Ectodermal cell (in vitro differentiated cells): ENCODE data around the gene ZDHHC19.
"Not testable (repeated sequence)": the region's sequence is repeated elsewhere in the genome, so short reads cannot be mapped to it uniquely, and the experiment has no call there.

Experiments
- H3K27ac ChIP-seq: 2 replicates; pipeline ENCODE4 v1.7.0; 2013; ENCODE audit warnings: mild to moderate bottlenecking, low read depth, low read length; ENCODE audit not compliant: insufficient read depth, poor library complexity, severe bottlenecking
- H3K27me3 ChIP-seq: 2 replicates; pipeline ENCODE4 v1.7.0; 2013; ENCODE audit warnings: mild to moderate bottlenecking, low read length; ENCODE audit not compliant: insufficient read depth, control insufficient read depth, poor library complexity, severe bottlenecking
- H3K36me3 ChIP-seq: one replicate; pipeline ENCODE4 v1.7.0; 2013; ENCODE audit warnings: low read length; ENCODE audit not compliant: control insufficient read depth, insufficient read depth
- H3K4me1 ChIP-seq: one replicate; pipeline ENCODE4 v1.7.0; 2013; ENCODE audit warnings: low read length; ENCODE audit not compliant: control insufficient read depth, insufficient read depth
- H3K4me3 ChIP-seq: 2 replicates; pipeline ENCODE4 v1.7.0; 2013; ENCODE audit warnings: low read depth, low read length, control low read depth; ENCODE audit not compliant: insufficient read depth
- H3K9me3 ChIP-seq: 2 replicates; pipeline ENCODE4 v1.7.0; 2013; ENCODE audit warnings: mild to moderate bottlenecking, low read length, moderate library complexity; ENCODE audit not compliant: control insufficient read depth
- WGBS, 2 experiments: methylation state at CpG; one replicate each; pipeline ENCODE4 v1.1.7; 2013; ENCODE audit warnings: missing lambda C conversion rate in 2 of 2; 5-methylcytosine and 5-hydroxymethylcytosine counted together

ZDHHC19 gene

GRCh38 chr3:196177967-196178366, 33.2 kb downstream of the ZDHHC19 start:
- no peaks in the 10 kb centered on the region for H3K9me3 ChIP-seq
- no peak overlapping the region for H3K27ac ChIP-seq
- WGBS, 2 experiments = 88 to 89% methylated on average over 4 of the region's 4 CpGs
- no peak overlapping the region for H3K4me3 ChIP-seq
- no peaks in the 10 kb centered on the region for H3K36me3 ChIP-seq
- peaks cover 7% of the 10 kb centered on the region for H3K4me1 ChIP-seq
- no peaks in the 10 kb centered on the region for H3K27me3 ChIP-seq

GRCh38 chr3:196177567-196177966, 33.6 kb downstream of the ZDHHC19 start:
- H3K36me3 ChIP-seq = no peaks in the 10 kb centered on the region
- peaks cover 7% of the 10 kb centered on the region for H3K4me1 ChIP-seq
- 82 to 83% methylated on average over 15 to 16 of the region's 16 CpGs for WGBS, 2 experiments
- H3K27ac ChIP-seq = no peak overlapping the region
- no peak overlapping the region for H3K4me3 ChIP-seq
- no peaks in the 10 kb centered on the region for H3K9me3 ChIP-seq
- H3K27me3 ChIP-seq = no peaks in the 10 kb centered on the region

GRCh38 chr3:196175722-196176121, 35.5 kb downstream of the ZDHHC19 start:
- H3K9me3 ChIP-seq = no peaks in the 10 kb centered on the region
- H3K36me3 ChIP-seq = no peaks in the 10 kb centered on the region
- no peak overlapping the region for H3K27ac ChIP-seq
- no peaks in the 10 kb centered on the region for H3K27me3 ChIP-seq
- no peak overlapping the region for H3K4me3 ChIP-seq
- WGBS, 2 experiments = 78 to 79% methylated on average over 9 of the region's 9 CpGs
- H3K4me1 ChIP-seq = peaks cover 7% of the 10 kb centered on the region

GRCh38 chr3:196175116-196175625, 36.0 kb downstream of the ZDHHC19 start:
- H3K27ac ChIP-seq = no peak overlapping the region
- no peak overlapping the region for H3K4me3 ChIP-seq
- H3K9me3 ChIP-seq = no peaks in the 10 kb centered on the region
- 82 to 83% methylated on average over 19 of the region's 19 CpGs for WGBS, 2 experiments
- H3K4me1 ChIP-seq = peaks cover 7% of the 10 kb centered on the region
- H3K27me3 ChIP-seq = no peaks in the 10 kb centered on the region
- no peaks in the 10 kb centered on the region for H3K36me3 ChIP-seq

- Histone ChIP-seq H3K27me3 (no peaks in the 10 kb centered on the region), H3K4me1 (peaks cover 4% of the 10 kb centered on the region), H3K4me3 (no peak overlapping the region), H3K27ac (no peak overlapping the region), H3K36me3 (no peaks in the 10 kb centered on the region), H3K9me3 (no peaks in the 10 kb centered on the region)
- 89 to 96% methylated on average over 3 of the region's 3 CpGs for WGBS, 2 experiments
Observed at GRCh38 chr3:196174652-196175051, 36.5 kb downstream of the ZDHHC19 start.

GRCh38 chr3:196170296-196170695, 40.9 kb downstream of the ZDHHC19 start:
- not testable (repeated sequence) for H3K36me3 ChIP-seq, H3K27ac ChIP-seq, H3K9me3 ChIP-seq, H3K27me3 ChIP-seq, H3K4me3 ChIP-seq, H3K4me1 ChIP-seq
- WGBS, 2 experiments = 95 to 97% methylated on average over 12 of the region's 12 CpGs

- Histone ChIP-seq H3K4me3 (no peak overlapping the region), H3K36me3 (no peaks in the 10 kb centered on the region), H3K27me3 (no peaks in the 10 kb centered on the region), H3K9me3 (no peaks in the 10 kb centered on the region), H3K4me1 (no peaks in the 10 kb centered on the region), H3K27ac (no peak overlapping the region)
- 95 to 96% methylated on average over 5 of the region's 5 CpGs for WGBS, 2 experiments
Observed at GRCh38 chr3:196169836-196170240, 41.4 kb downstream of the ZDHHC19 start.

- 87 to 89% methylated on average over 6 of the region's 6 CpGs for WGBS, 2 experiments
- H3K9me3 ChIP-seq = no peaks in the 10 kb centered on the region
Observed at GRCh38 chr3:196168808-196169391, 42.3 kb downstream of the ZDHHC19 start.

GRCh38 chr3:196166741-196167140, 44.5 kb downstream of the ZDHHC19 start:
- H3K4me1 ChIP-seq = no peaks in the 10 kb centered on the region
- no peak overlapping the region for H3K4me3 ChIP-seq
- H3K36me3 ChIP-seq = no peaks in the 10 kb centered on the region
- 95 to 97% methylated on average over 7 of the region's 7 CpGs for WGBS, 2 experiments
- H3K27me3 ChIP-seq = no peaks in the 10 kb centered on the region
- no peak overlapping the region for H3K27ac ChIP-seq
- H3K9me3 ChIP-seq = no peaks in the 10 kb centered on the region

More at GRCh38 chr3:196168808-196169391, 42.3 kb downstream of the ZDHHC19 start:
- Histone ChIP-seq H3K36me3 (no peaks in the 10 kb centered on the region), H3K4me3 (no peak overlapping the region), H3K27me3 (no peaks in the 10 kb centered on the region), H3K4me1 (no peaks in the 10 kb centered on the region), H3K27ac (no peak overlapping the region)

GRCh38 chr3:196165850-196166249, 45.4 kb downstream of the ZDHHC19 start:
- H3K4me1 ChIP-seq = no peaks in the 10 kb centered on the region
- H3K9me3 ChIP-seq = no peaks in the 10 kb centered on the region
- no peak overlapping the region for H3K27ac ChIP-seq
- H3K4me3 ChIP-seq = no peak overlapping the region
- 81 to 86% methylated on average over 7 of the region's 7 CpGs for WGBS, 2 experiments
- no peaks in the 10 kb centered on the region for H3K36me3 ChIP-seq
- H3K27me3 ChIP-seq = no peaks in the 10 kb centered on the region
